Stimulated activated CD8-positive, alpha-beta memory T cell treated with anti-CD3 and anti-CD28 coated beads, Interleukin-2, amount 100 ng/mL, for 1 hour (primary cell): Measurements from ENCODE around the gene SEL1L3.

Experiments used
- DNase-seq, 2 donors: peaks; one replicate each; pipeline ENCODE4 v3.0.0-alpha.2; 2020; ENCODE audit warnings: low read depth in 2 of 2

SEL1L3 gene

GRCh38 chr4:25817059-25817681, 45.6 kb downstream of the SEL1L3 start:
- DNase-seq, result no peak

DNA sequence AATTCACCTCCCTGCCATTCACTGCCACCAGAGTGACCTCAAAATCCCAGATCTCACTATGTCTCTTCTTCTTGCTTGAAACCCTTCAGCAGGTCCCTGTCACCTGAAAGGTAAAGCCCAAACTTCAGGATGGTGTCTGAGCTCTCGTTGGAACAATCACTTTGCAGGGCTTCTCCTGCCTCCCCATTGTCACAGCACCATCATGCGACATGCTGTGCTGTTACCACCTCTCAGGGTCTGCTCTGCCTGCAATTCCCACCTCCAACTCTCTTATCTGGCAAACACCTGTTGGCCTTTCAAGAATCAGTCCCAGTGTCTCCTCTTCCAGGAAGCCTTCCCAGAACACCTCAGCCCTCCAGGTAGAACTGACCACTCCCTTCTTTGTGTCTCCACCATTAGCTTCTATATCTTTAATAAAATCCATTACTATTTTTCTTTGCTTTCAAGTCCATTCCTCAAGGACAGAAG, 46.2 kb downstream of the SEL1L3 start:
- DNase-seq, result no peak

GRCh38 chr4:25815586-25815985, 47.2 kb downstream of the SEL1L3 start:
- DNase-seq, result no peak

DNA sequence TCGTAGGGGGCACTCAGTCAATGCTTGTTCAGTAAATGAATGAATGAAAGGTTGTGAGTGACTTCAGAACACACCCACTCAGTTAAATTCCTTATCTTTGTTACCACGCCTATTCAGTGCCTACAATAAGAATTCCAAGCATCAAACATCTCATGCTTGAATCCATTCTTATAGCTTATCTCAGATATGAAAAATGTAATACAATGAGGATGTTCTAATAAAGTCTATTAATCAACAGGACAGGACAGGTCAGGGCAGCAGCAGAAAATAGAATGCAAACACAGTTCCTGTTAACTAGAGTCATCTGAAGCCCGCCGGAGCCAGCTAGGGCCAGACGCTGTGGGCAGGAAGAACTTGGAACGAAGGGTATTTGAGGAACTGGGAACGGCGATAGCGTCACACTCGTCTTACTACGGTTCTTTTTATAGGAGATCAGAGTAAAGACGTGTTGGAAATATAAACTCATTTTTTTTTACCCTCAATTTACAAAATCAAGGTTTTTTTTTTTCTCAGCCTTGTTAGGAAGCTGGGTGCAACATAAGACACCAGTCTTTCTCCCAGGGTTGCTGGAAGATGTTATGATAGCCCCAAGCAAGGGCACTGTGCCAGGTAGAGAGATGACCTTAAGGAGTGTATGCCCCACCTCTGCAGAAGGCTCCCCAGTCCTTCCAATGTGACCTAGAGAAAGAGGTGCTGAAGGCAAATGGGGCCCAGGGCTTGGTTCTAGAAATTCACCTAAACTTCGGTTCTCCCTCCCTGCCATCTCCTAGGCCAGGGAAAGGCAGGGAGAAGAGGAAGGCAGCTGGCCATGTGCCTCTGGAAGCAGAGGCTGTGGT, 48.3 kb downstream of the SEL1L3 start:
- DNase-seq, result no peak

DNA sequence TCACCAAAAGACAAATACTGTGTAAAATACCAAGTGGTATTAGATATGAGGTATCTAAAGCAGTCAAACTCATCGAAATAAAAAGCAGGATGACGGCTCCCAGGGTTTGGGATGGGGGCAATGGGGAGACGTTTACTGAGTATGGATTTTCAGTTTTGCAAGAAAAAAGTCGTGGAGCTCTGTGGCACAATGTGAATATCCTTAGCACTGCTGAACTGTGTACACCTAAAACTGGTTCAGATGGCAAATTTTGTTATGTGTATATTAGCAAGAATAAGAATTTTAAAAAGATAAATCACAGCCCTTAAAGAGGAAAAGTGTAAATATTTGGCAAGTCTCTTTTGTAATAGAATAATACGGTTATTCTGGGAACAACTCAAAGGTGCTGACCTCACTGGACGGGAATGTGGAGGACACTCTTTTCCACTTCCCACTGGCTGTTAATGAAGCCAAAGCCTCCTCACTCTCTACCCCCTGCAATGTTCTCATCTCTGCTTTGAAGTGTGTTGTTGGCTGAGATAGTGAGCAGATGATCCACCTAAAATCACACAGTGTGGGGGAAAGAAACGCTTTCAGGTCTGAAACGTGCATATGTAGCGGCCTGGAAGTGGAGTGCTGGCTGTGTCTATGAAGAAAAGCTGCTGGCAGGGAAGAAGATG, 49.2 kb downstream of the SEL1L3 start:
- DNase-seq, result no peak

DNA sequence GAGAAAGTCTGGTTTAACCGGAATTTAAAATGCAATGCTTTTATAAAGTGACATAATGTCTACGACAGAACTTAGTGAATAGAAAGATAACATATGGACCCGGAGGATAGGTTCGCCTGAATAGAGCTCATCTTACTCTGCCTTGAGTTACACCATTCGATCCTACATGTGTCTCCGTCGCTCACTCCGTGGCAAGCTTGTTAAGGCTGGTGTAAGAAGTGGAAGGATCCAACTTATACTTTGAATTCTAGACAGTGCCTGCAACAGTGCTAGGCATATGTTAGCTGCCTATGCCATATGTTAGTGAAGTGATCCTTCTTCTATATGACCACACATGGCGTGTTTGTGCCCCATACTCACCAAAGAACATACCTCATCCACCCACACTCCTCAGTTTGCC, 50.9 kb downstream of the SEL1L3 start:
- no peak for DNase-seq

- DNase-seq, result no peak
These were observed 51.5 kb downstream of the SEL1L3 start for GRCh38 chr4:25811374-25811690.

DNA sequence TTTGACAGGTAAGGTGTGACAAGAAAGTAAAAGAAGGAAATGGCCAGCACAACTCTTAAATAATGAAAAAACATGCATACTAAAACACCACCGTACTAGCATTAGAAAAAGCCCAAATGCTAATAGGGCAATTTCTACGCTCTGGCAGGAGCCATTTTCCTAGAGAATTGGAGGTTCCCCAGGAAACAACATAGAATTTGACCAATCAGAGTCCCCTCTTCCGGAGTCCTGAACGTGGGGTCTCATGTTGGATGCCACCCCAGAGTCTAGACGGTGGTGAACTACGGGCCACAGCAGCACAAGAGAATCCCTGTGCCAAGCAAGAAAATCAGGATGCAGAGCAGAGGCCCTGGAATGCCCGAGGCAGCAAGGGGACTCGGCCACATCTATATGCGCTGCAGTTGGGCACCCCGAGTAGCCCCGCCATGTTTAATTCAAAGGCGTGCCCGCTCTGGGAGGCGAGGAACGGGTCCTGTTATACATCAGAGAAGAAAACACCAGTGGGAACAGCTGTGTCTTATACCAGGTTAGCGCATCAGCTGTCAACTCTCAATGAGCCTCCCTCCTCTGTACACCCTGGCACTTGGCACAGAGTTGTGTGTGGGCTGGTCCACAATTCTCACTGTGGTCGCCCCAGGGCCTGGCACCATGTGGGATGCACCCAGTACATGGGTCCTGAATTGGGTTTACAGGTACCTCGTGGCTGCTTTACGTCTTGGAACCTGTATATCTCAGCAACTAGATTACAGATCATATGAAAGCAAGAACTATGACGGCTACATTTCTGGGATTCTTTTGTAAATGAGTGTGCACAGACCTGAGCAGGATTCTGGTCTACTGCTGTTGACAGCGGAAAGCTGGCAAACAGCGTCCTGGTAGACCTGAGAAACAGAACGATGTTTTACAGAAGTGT, 52.1 kb downstream of the SEL1L3 start:
- DNase-seq, result no peak

- no peak for DNase-seq
These were observed 52.8 kb downstream of the SEL1L3 start for GRCh38 chr4:25809996-25810395.

GRCh38 chr4:25807102-25807728, 55.6 kb downstream of the SEL1L3 start:
- DNase-seq, result no peak

- no peak for DNase-seq
These were observed 57.4 kb downstream of the SEL1L3 start for GRCh38 chr4:25805255-25805860.

DNA sequence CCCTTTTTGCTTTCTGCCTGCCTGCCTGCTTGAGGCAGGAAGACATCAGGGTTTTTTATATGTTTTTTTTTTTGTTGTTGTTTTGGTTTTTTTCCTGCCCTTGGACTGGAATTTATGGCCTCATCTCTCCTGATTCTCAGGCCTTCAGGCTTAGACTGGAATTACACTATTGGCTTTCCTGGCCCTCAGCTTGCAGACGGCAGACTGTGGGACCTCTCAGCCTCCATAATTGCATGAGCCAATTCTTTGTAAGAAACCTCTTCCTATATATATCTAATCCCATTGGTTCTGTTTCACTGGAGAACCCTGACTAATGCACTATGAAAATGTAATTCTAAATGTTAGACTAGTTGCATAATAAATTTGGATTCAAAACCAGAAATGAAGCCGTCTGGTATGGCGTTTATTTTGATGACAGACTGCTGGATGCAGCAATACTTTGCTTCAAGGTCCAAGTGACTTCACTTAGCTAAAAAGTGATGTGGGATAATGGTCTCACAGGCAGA, 59.0 kb downstream of the SEL1L3 start:
- no peak for DNase-seq

DNA sequence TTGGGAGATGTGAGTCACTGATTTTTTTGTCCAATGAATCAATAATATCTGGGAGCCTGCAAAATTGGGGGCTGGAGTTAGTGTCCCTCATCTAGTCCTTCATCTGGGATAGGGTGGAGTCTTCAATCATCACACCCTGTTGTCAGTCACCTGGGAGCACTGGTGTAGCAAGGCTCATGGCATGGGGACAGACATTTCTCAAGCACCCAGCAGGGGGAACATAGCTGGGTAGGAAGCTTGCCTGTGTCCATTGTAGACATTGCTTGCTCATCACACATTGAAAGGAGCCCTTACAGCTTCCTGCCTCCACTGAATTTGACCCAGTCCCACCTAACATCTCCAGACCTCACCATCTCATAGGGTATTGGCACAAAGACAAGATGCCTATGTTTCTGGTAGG, 61.2 kb downstream of the SEL1L3 start:
- DNase-seq, result no peak

- no peak for DNase-seq
These were observed 62.5 kb downstream of the SEL1L3 start for GRCh38 chr4:25800245-25800644.

DNA sequence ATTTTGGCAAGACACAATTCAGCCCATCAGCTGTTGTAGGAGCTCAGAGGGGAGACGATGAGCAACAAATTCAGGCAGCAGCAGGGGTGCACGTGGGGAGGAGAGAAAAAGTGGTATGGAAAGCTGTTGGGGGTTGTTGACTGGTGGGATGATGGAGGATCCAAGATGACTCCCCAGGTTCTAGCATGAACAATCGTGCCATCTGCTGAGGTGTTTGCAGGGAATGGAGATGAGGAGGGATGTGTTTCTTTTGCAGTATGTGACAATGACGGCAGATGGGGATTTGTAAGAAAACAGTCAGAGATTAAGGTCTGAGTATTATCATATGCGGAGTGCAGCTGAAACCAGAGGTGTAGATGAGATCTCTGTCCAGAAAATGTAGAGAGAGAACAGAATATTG, 63.3 kb downstream of the SEL1L3 start:
- no peak for DNase-seq

DNA sequence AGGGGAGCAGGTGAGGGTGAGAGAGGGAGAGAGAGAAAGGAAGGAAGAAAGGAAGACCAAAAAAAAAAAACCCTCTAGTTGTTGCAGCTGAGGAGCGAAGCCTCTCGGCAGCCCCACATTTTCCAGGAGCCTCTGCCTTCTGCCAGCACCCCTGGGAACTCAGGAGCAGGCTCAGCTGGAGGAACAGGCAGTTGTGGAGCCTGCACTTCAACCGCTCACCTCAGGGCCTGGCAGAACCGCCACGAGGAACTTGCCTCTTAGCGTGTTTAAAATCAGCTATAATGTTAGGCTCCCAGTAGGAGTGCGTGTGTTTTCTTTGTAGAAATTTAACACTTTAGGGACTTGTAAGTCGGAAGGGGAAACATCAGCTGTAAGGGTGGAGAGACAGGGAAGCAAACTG, 65.7 kb downstream of the SEL1L3 start:
- DNase-seq, result no peak

DNA sequence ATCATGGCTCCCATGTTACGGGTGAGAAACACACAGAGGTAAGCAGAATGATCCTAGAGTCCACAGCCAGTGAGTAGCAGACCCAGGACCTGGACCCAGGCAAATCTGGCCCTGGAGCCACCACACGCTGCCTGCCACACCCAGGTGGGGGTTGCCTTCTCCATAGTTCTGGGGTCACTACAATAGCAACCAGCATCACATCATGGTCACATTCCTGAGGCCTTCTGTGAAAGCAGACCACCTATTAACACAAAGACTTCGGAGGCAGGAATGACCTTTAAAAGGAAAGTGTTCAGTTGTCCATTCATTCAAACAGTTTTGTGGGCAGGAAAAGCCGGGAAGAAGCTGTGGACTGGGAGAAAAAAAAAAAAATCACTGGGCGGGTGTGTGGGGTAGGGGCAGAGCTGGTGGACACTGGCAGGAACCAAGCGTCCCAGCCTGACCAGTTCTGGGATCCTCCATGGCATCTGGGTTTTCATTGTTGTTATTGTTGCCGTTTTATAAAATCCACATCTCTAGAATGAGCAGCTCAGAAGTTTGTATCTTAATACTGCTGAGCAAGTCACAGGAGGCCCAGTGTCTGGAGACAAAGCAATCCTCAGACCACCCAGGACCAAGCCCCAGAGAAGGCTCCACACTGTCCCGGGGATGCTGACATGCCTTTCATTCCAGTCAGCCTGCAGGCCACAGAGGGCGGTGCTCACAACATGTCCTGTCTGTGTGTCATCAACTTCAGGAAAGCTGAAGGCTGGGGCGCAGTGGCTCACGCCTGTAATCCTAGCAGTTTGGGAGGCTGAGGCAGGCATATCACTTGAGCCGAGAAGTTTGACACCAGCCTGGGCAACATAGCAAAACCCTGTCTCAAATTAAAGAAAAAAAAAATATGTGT, 67.0 kb downstream of the SEL1L3 start:
- DNase-seq, result no peak

- DNase-seq, result no peak
These were observed 67.7 kb downstream of the SEL1L3 start for GRCh38 chr4:25795091-25795490.

DNA sequence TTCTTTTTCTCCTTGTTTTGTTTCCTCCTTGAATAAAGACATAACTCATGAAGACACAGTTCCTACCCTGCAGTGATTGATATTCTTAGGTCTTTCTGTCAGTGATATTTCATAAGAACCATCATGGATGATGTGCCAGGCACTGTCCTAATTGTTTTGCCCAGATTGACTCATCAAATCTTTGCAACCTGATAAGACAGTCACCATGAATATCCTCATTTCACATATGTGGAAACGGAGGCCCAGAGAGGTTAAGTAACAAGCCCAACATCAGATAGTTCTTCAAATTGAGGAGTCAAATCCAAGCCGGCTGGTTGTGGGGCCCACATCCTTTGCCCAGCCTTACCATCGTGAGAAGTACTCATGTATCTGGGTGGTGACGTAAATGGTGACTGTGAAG, 69.9 kb downstream of the SEL1L3 start:
- no peak for DNase-seq
